H1 (cell line): ENCODE data around the gene DGKI. TPM values are rescaled to one million over a fixed set of nuclear protein-coding genes. Genes with fewer than 3 reads are reported as not detected.

Experiments used
- CTCF ChIA-PET: fragments of 300-600 bp; sonication (Branson Sonifier 250); formaldehyde crosslinking; loops from one replicate; lab custom pipeline; 2021; ENCODE audit not compliant: partially characterized antibody; lab: Charles Lee
- POLR2A ChIA-PET: fragments of 300-600 bp; sonication (Branson Sonifier 250); formaldehyde crosslinking; loops from one replicate; lab custom pipeline; 2021; ENCODE audit warnings: inconsistent platforms; ENCODE audit not compliant: partially characterized antibody; lab: Charles Lee
- DNase-seq, 2 experiments: peaks; one replicate each; pipeline versions ENCODE4 v3.0.0 to v3.0.0-alpha.2; 2010 to 2022; ENCODE audit warnings: low spot score in 2 of 2, low read depth in 1 of 2, mixed read lengths in 1 of 2
- FAIRE-seq: peaks from 2 replicates; lab custom pipeline; 2011; peaks lifted over from hg19 to GRCh38; lab: Jason Lieb, UNC
- H2AFZ ChIP-seq: 2 replicates; pipeline ENCODE4 v1.8.1; 2012; ENCODE audit warnings: low read length, inconsistent platforms
- H2AK5ac ChIP-seq: 2 replicates; pipeline ENCODE4 v1.6.1; 2013; ENCODE audit warnings: low read depth, low read length
- H2BK120ac ChIP-seq: replicated peaks from 2 replicates; pipeline ENCODE3; 2013; ENCODE audit warnings: low read depth, low read length, inconsistent platforms
- H2BK12ac ChIP-seq: 2 replicates; pipeline ENCODE4 v1.6.1; 2013; ENCODE audit warnings: low read depth, low read length
- H2BK15ac ChIP-seq: 2 replicates; pipeline ENCODE4 v1.6.1; 2013; ENCODE audit warnings: low read length
- H2BK20ac ChIP-seq: 2 replicates; pipeline ENCODE4 v1.6.1; 2013; ENCODE audit warnings: low read length
- H2BK5ac ChIP-seq: 2 replicates; pipeline ENCODE4 v1.6.1; 2013; ENCODE audit warnings: low read depth, low read length
- H3K14ac ChIP-seq: 2 replicates; pipeline ENCODE4 v1.6.1; 2013; ENCODE audit warnings: inconsistent platforms; ENCODE audit not compliant: insufficient read length
- H3K18ac ChIP-seq: 2 replicates; pipeline ENCODE4 v1.6.1; 2013; ENCODE audit warnings: low read length; ENCODE audit errors: extremely low read depth
- H3K23ac ChIP-seq: 2 replicates; pipeline ENCODE4 v1.6.1; 2013; ENCODE audit warnings: inconsistent platforms; ENCODE audit not compliant: insufficient read length
- H3K23me2 ChIP-seq: 2 replicates; pipeline ENCODE4 v1.6.1; 2013; ENCODE audit warnings: low read depth, low read length
- H3K27ac ChIP-seq: 2 replicates; pipeline ENCODE4 v1.6.1; 2011; ENCODE audit warnings: low read depth, low read length, inconsistent platforms
- H3K27me3 ChIP-seq, 4 experiments: replicated peaks in 1 of 4; 1 replicate in 1 of 4; 2 replicates in 3 of 4; pipeline versions ENCODE4 v1.6.1 to v1.8.1; 2011 to 2013; ENCODE audit warnings: low read length in 3 of 4, mild to moderate bottlenecking in 3 of 4, inconsistent platforms in 2 of 4, mixed read lengths in 2 of 4, moderate library complexity in 1 of 4; ENCODE audit not compliant: control insufficient read depth in 3 of 4, insufficient read depth in 3 of 4; ENCODE audit errors: extremely low read depth in 1 of 4
- H3K36me3 ChIP-seq, 4 experiments: 2 replicates each; pipeline versions ENCODE4 v1.6.1 to v1.8.1; 2011 to 2013; ENCODE audit warnings: mild to moderate bottlenecking in 4 of 4, low read length in 3 of 4, moderate library complexity in 2 of 4, control low read depth in 1 of 4, inconsistent platforms in 1 of 4; ENCODE audit not compliant: insufficient read depth in 4 of 4, control insufficient read depth in 2 of 4
- H3K4ac ChIP-seq: replicated peaks from 2 replicates; pipeline ENCODE3; 2013; ENCODE audit warnings: low read length, low read depth, mixed read lengths, inconsistent platforms; ENCODE audit not compliant: insufficient read length
- H3K4me1 ChIP-seq, 4 experiments: replicated peaks in 1 of 4; 1 replicate in 1 of 4; 2 replicates in 3 of 4; pipeline versions ENCODE4 v1.6.1 to v1.8.1; 2011 to 2013; ENCODE audit warnings: low read length in 3 of 4, inconsistent platforms in 2 of 4, mixed read lengths in 1 of 4; ENCODE audit not compliant: insufficient read depth in 4 of 4, control insufficient read depth in 3 of 4
- H3K4me2 ChIP-seq, 2 experiments: 2 replicates each; pipeline versions ENCODE4 v1.6.1 to v1.8.1; 2011 to 2013; ENCODE audit warnings: low read depth in 2 of 2, low read length in 2 of 2, control low read depth in 1 of 2, inconsistent platforms in 1 of 2, mild to moderate bottlenecking in 1 of 2; ENCODE audit not compliant: insufficient read depth in 1 of 2
- H3K4me3 ChIP-seq, 4 experiments: fragments of 200-600, 300-600 bp in 1 of 4; sonication (generic), shearing (Covaris generic), sonication (Bioruptor Twin) in 1 of 4; 2 replicates each; pipeline versions ENCODE4 v1.5.1 to v1.8.1; 2011 to 2016; ENCODE audit warnings: low read length in 4 of 4, low read depth in 3 of 4, control low read depth in 2 of 4, inconsistent platforms in 2 of 4, mild to moderate bottlenecking in 2 of 4, mixed read lengths in 1 of 4, moderate library complexity in 1 of 4; ENCODE audit not compliant: insufficient read depth in 2 of 4; ENCODE audit errors: extremely low read depth in 1 of 4
- H3K56ac ChIP-seq: replicated peaks from 2 replicates; pipeline ENCODE3; 2013; ENCODE audit warnings: low read depth, mild to moderate bottlenecking, mixed read lengths, low read length, inconsistent platforms; ENCODE audit not compliant: insufficient read length
- H3K79me1 ChIP-seq: 2 replicates; pipeline ENCODE4 v1.6.1; 2013; ENCODE audit warnings: low read depth, low read length, control low read depth
- H3K79me2 ChIP-seq, 2 experiments: 2 replicates each; pipeline versions ENCODE4 v1.6.1 to v1.8.1; 2012 to 2013; ENCODE audit warnings: low read length in 2 of 2, mild to moderate bottlenecking in 2 of 2, inconsistent platforms in 1 of 2; ENCODE audit not compliant: insufficient read depth in 2 of 2, control insufficient read depth in 1 of 2
- H3K9ac ChIP-seq, 4 experiments: replicated peaks in 1 of 4; 1 replicate in 1 of 4; 2 replicates in 3 of 4; pipeline versions ENCODE4 v1.6.1 to v1.8.1; 2011 to 2013; ENCODE audit warnings: low read depth in 3 of 4, low read length in 3 of 4, control low read depth in 2 of 4, mild to moderate bottlenecking in 2 of 4, moderate library complexity in 2 of 4, inconsistent platforms in 1 of 4; ENCODE audit errors: extremely low read depth in 1 of 4
- H3K9me3 ChIP-seq, 2 experiments: 2 replicates each; pipeline versions ENCODE4 v1.6.1 to v1.8.1; 2012 to 2013; ENCODE audit warnings: mild to moderate bottlenecking in 2 of 2, moderate library complexity in 2 of 2, control low read depth in 1 of 2, inconsistent platforms in 1 of 2, low read depth in 1 of 2, low read length in 1 of 2, mixed read lengths in 1 of 2; ENCODE audit not compliant: insufficient read depth in 2 of 2
- H4K20me1 ChIP-seq, 2 experiments: replicated peaks in 1 of 2; 2 replicates each; pipeline versions ENCODE3 to v1.8.1; 2011 to 2013; ENCODE audit warnings: inconsistent platforms in 2 of 2, low read length in 2 of 2, mild to moderate bottlenecking in 1 of 2; ENCODE audit not compliant: insufficient read depth in 2 of 2, control insufficient read depth in 1 of 2
- H4K5ac ChIP-seq: 2 replicates; pipeline ENCODE4 v1.6.1; 2013; ENCODE audit warnings: low read length, low read depth, mixed read lengths, inconsistent platforms; ENCODE audit not compliant: insufficient read length
- H4K8ac ChIP-seq: 2 replicates; pipeline ENCODE4 v1.8.0; 2013; ENCODE audit warnings: mild to moderate bottlenecking, moderate library complexity, low read length, inconsistent platforms; ENCODE audit not compliant: insufficient read depth; ENCODE audit errors: extremely low read depth
- H4K91ac ChIP-seq: replicated peaks from 2 replicates; pipeline ENCODE3; 2013; ENCODE audit warnings: low read length, mixed read lengths, inconsistent platforms; ENCODE audit not compliant: insufficient read length
- CEBPB ChIP-seq: IDR thresholded peaks from 2 replicates; pipeline ENCODE4 v1.6.1; 2012; ENCODE audit warnings: low read depth, low read length
- CREB1 ChIP-seq: IDR thresholded peaks from 2 replicates; pipeline ENCODE4 v1.6.1; 2012; ENCODE audit warnings: inconsistent platforms
- JUND ChIP-seq: IDR thresholded peaks from 2 replicates; pipeline ENCODE4 v1.6.1; 2011; ENCODE audit warnings: mild to moderate bottlenecking, improper control_type of control experiment, low read length
- KDM5A ChIP-seq: fragments of 200-600 bp; IDR thresholded peaks from 2 replicates; pipeline ENCODE4 v1.7.1; 2012; ENCODE audit warnings: mild to moderate bottlenecking, low read length, inconsistent platforms, mixed read lengths
- NANOG ChIP-seq: IDR thresholded peaks from 2 replicates; pipeline ENCODE4 v1.6.1; 2011; ENCODE audit warnings: low read length, low read depth, mild to moderate bottlenecking, inconsistent platforms; ENCODE audit not compliant: insufficient read depth, poor library complexity, severe bottlenecking
- NRF1 ChIP-seq: IDR thresholded peaks from 2 replicates; pipeline ENCODE4 v1.6.1; 2011; ENCODE audit warnings: mild to moderate bottlenecking, low read depth, low read length, improper control_type of control experiment
- SIX5 ChIP-seq: IDR thresholded peaks from 2 replicates; pipeline ENCODE4 v1.6.1; 2011; ENCODE audit warnings: mild to moderate bottlenecking, low read depth, low read length
- SP4 ChIP-seq: IDR thresholded peaks from 2 replicates; pipeline ENCODE4 v1.6.1; 2012; ENCODE audit warnings: low read length, inconsistent platforms
- USF2 ChIP-seq: IDR thresholded peaks from 2 replicates; pipeline ENCODE4 v1.6.1; 2011; ENCODE audit warnings: low read length, improper control_type of control experiment
- YY1 ChIP-seq: IDR thresholded peaks from 2 replicates; pipeline ENCODE4 v1.6.1; 2011; ENCODE audit warnings: low read depth, mild to moderate bottlenecking, low read length
- WGBS, 2 experiments: shearing (Covaris generic) in 1 of 2; methylation state at CpG; one replicate each; pipeline versions ENCODE4 v1.1.6 to v1.1.7; 2013 to 2015; ENCODE audit warnings: low lambda C conversion rate in 2 of 2, mixed read lengths in 2 of 2, inconsistent platforms in 1 of 2, low coverage in 1 of 2, missing lambda C conversion rate in 1 of 2; ENCODE audit not compliant: insufficient replicate concordance in 2 of 2, insufficient coverage in 1 of 2, insufficient read length in 1 of 2; ENCODE audit errors: extremely low coverage in 1 of 2, missing lambda C conversion rate in 1 of 2; 5-methylcytosine and 5-hydroxymethylcytosine counted together
- polyA plus RNA-seq, 7 experiments: library from polyadenylated mRNA; depleted of rRNA in 3 of 7; stranded (reverse) in 5 of 7; unstranded in 2 of 7; fragments of >200 nt in 5 of 7; fragments of 200-250 nt in 2 of 7; gene quantifications; 1 replicate in 5 of 7; 2 replicates in 1 of 7; 4 replicates in 1 of 7; pipeline versions ENCODE4 v1.2.1 to v1.2.3, GENCODE V29; 2011 to 2013; ENCODE audit warnings: missing spikeins in 2 of 7, mixed read lengths in 2 of 7
- total RNA-seq: library from RNA; stranded (reverse); fragmentation: NEBNext Ultra II Directional; extraction: Animal tissue kit (Norgen Biotek cat#: 25700); gene quantifications from 2 replicates; pipeline ENCODE4 v1.2.1, GENCODE V29; 2021

Gene DGKI
- total and polyA plus RNA-seq, 2 of the 8 experiments (the other 6 are each of a cell fraction or from before 2014, with no cell fraction given), result 0.20 to 0.71 TPM

- WGBS, 2 experiments, result 75% methylated on average over 3 of the region's 3 CpGs; no CpG with 5 or more reads in 1 of the 2 experiments
- H2BK5ac ChIP-seq, result no peak overlapping the region
- no peak overlapping the region for H3K4ac ChIP-seq
- DNase-seq (no peak), FAIRE-seq (no peak)
- H3K4me3 ChIP-seq, result no peak overlapping the region
- H2BK120ac ChIP-seq, result no peak overlapping the region
- TF ChIP-seq SIX5, result no peak
- TF ChIP-seq JUND, result no peak
- no peak for TF ChIP-seq SP4
- no peak for TF ChIP-seq NRF1
- no peak for TF ChIP-seq YY1
- no peak for TF ChIP-seq USF2
- no peak for TF ChIP-seq NANOG
- no peak for TF ChIP-seq CREB1
- no peak for TF ChIP-seq KDM5A
- no peak for TF ChIP-seq CEBPB
- peaks cover 3 to 16% (median 10%) of the 10 kb centered on the region in 4 experiments; a peak in 7 of 8 replicates for H3K36me3 ChIP-seq
- no peak overlapping the region for H2BK20ac ChIP-seq
- H3K9me3 ChIP-seq, result no peaks in the 10 kb centered on the region
- H3K56ac ChIP-seq, result no peak overlapping the region
- no peak overlapping the region for H2AK5ac ChIP-seq
- POLR2A ChIA-PET, result no interaction called here
- no peaks in the 10 kb centered on the region for H3K79me2 ChIP-seq
- no peak overlapping the region for H3K27ac ChIP-seq
- no peak overlapping the region for H3K18ac ChIP-seq
- no peak overlapping the region for H3K14ac ChIP-seq
- peaks cover 0 to 12% (median 4%) of the 10 kb centered on the region in 4 experiments; a peak in 3 of 7 replicates for H3K4me1 ChIP-seq
- H3K27me3 ChIP-seq, result no peaks in the 10 kb centered on the region
- H3K23ac ChIP-seq, result no peak overlapping the region
- no peak overlapping the region for H4K91ac ChIP-seq
- no peak overlapping the region for H4K5ac ChIP-seq
- no peak overlapping the region for H4K8ac ChIP-seq
- no peaks in the 10 kb centered on the region; the same call in 1 of the 2 replicates for H3K79me1 ChIP-seq
- no peaks in the 10 kb centered on the region for H3K23me2 ChIP-seq
- H2AFZ ChIP-seq, result no peak overlapping the region
- no peak overlapping the region for H3K4me2 ChIP-seq
- no peak overlapping the region for H2BK12ac ChIP-seq
- no peaks in the 10 kb centered on the region for H4K20me1 ChIP-seq
- CTCF ChIA-PET, result interaction anchor here (1.0 to 1.7 kb wide), 4 partner anchors 43 to 234 kb away, joined by 3 to 5 read pairs (median 3); partner anchors contain the start of gene DGKI
- no peak overlapping the region for H3K9ac ChIP-seq
- H2BK15ac ChIP-seq, result no peak overlapping the region
These were observed 43.7 kb upstream of the DGKI start for GRCh38 chr7:137890449-137890921.
